HEK293 (cell line): ENCODE measurements around the gene LRRN2.

ENCODE experiments used
- CTCF ChIA-PET: fragments of 350-600 bp; formaldehyde crosslinking; extraction: SDS; loops from one replicate; lab custom pipeline; 2021; ENCODE audit warnings: antibody characterized with exemption; lab: Yijun Ruan, JAX
- POLR2A ChIA-PET: fragments of 300-600 bp; formaldehyde crosslinking; extraction: SDS; loops from one replicate; lab custom pipeline; 2020; ENCODE audit warnings: antibody characterized with exemption, inconsistent platforms; lab: Yijun Ruan, JAX
- H3K27ac ChIP-seq: fragments of 200-500 bp; sonication (Bioruptor generic); 2 replicates; pipeline ENCODE4 v1.5.1; 2014; ENCODE audit warnings: low read depth, low read length, control low read depth, inconsistent platforms; ENCODE audit errors: extremely low read depth
- H3K36me3 ChIP-seq, 2 experiments: fragments of 200-500 bp in 1 of 2; sonication (Bioruptor generic) in 1 of 2; 1 replicate in 1 of 2; 2 replicates in 1 of 2; pipeline ENCODE4 v1.5.1; 2014 to 2017; ENCODE audit warnings: inconsistent platforms in 2 of 2, low read length in 2 of 2; ENCODE audit not compliant: control insufficient read depth in 2 of 2, insufficient read depth in 1 of 2
- H3K4me1 ChIP-seq: fragments of 200-500 bp; sonication (Bioruptor generic); 2 replicates; pipeline ENCODE4 v1.5.1; 2014; ENCODE audit warnings: mild to moderate bottlenecking, low read length, inconsistent platforms; ENCODE audit not compliant: control insufficient read depth, insufficient read depth
- H3K4me3 ChIP-seq: 2 replicates; pipeline ENCODE4 v1.5.1; 2011; ENCODE audit warnings: low read depth, mild to moderate bottlenecking, control low read depth, low read length, moderate library complexity
- H3K9me3 ChIP-seq: fragments of 200-500 bp; sonication (Bioruptor generic); 2 replicates; pipeline ENCODE4 v1.5.1; 2014; ENCODE audit warnings: low read depth, low read length, inconsistent platforms; ENCODE audit not compliant: control insufficient read depth, insufficient read depth
- FEZF1 ChIP-seq: fragments of 450-650 bp; formaldehyde crosslinking; IDR thresholded peaks from 2 replicates; pipeline ENCODE4 v1.5.1; 2016; ENCODE audit warnings: missing biosample characterization, missing genetic modification characterization
- GFI1B ChIP-seq: fragments of 450-650 bp; formaldehyde crosslinking; IDR thresholded peaks from 2 replicates; pipeline ENCODE4 v1.5.1; 2016; ENCODE audit warnings: missing biosample characterization, missing genetic modification characterization
- REPIN1 ChIP-seq: fragments of 450-650 bp; formaldehyde crosslinking; IDR thresholded peaks from 2 replicates; pipeline ENCODE4 v1.5.1; 2017; ENCODE audit warnings: missing biosample characterization, missing genetic modification characterization, low read depth
- SALL2 ChIP-seq: fragments of 450-650 bp; formaldehyde crosslinking; IDR thresholded peaks from 2 replicates; pipeline ENCODE4 v1.5.0; 2017; ENCODE audit warnings: missing biosample characterization, mild to moderate bottlenecking, missing genetic modification characterization, borderline replicate concordance
- SP3 ChIP-seq: fragments of 450-650 bp; formaldehyde crosslinking; IDR thresholded peaks from 2 replicates; pipeline ENCODE4 v1.5.1; 2016; ENCODE audit warnings: missing biosample characterization, missing genetic modification characterization
- ZBTB17 ChIP-seq: fragments of 450-650 bp; formaldehyde crosslinking; IDR thresholded peaks from 2 replicates; pipeline ENCODE4 v1.5.1; 2016; ENCODE audit warnings: missing biosample characterization, missing genetic modification characterization
- ZEB2 ChIP-seq: fragments of 450-650 bp; formaldehyde crosslinking; IDR thresholded peaks from 2 replicates; pipeline ENCODE4 v1.5.1; 2016; ENCODE audit warnings: missing biosample characterization, missing genetic modification characterization
- ZFHX2 ChIP-seq: fragments of 450-650 bp; formaldehyde crosslinking; conservative IDR thresholded peaks from 2 replicates; pipeline ENCODE4 v1.5.1; 2016; ENCODE audit warnings: missing biosample characterization, missing genetic modification characterization
- ZNF132 ChIP-seq: fragments of 450-650 bp; formaldehyde crosslinking; IDR thresholded peaks from 2 replicates; pipeline ENCODE4 v1.5.1; 2017; ENCODE audit warnings: missing biosample characterization, missing genetic modification characterization, borderline replicate concordance
- ZNF23 ChIP-seq: fragments of 450-650 bp; formaldehyde crosslinking; IDR thresholded peaks from 2 replicates; pipeline ENCODE4 v1.5.1; 2016; ENCODE audit warnings: missing biosample characterization, missing genetic modification characterization, borderline replicate concordance
- ZNF24 ChIP-seq: fragments of 450-650 bp; formaldehyde crosslinking; IDR thresholded peaks from 2 replicates; pipeline ENCODE4 v1.5.1; 2016; ENCODE audit warnings: missing biosample characterization, missing genetic modification characterization
- ZNF302 ChIP-seq: fragments of 450-650 bp; formaldehyde crosslinking; IDR thresholded peaks from 2 replicates; pipeline ENCODE4 v1.5.1; 2016; ENCODE audit warnings: missing biosample characterization, missing genetic modification characterization, low read depth
- ZNF350 ChIP-seq: fragments of 450-650 bp; formaldehyde crosslinking; IDR thresholded peaks from 2 replicates; pipeline ENCODE4 v1.5.0; 2017; ENCODE audit warnings: missing biosample characterization, mild to moderate bottlenecking, missing genetic modification characterization
- ZNF354C ChIP-seq: fragments of 450-650 bp; formaldehyde crosslinking; IDR thresholded peaks from 2 replicates; pipeline ENCODE4 v1.5.1; 2016; ENCODE audit warnings: missing biosample characterization, missing genetic modification characterization, low read depth, borderline replicate concordance
- ZNF48 ChIP-seq: fragments of 450-650 bp; formaldehyde crosslinking; IDR thresholded peaks from 2 replicates; pipeline ENCODE4 v1.5.1; 2016; ENCODE audit warnings: missing biosample characterization, missing genetic modification characterization
- ZNF510 ChIP-seq: fragments of 450-650 bp; formaldehyde crosslinking; IDR thresholded peaks from 2 replicates; pipeline ENCODE4 v1.5.1; 2018; ENCODE audit warnings: mild to moderate bottlenecking, missing genetic modification characterization, missing biosample characterization; ENCODE audit not compliant: insufficient replicate concordance
- ZNF610 ChIP-seq: fragments of 450-650 bp; formaldehyde crosslinking; IDR thresholded peaks from 2 replicates; pipeline ENCODE4 v1.5.1; 2016; ENCODE audit warnings: missing biosample characterization, missing genetic modification characterization, borderline replicate concordance
- ZNF639 ChIP-seq: fragments of 450-650 bp; formaldehyde crosslinking; IDR thresholded peaks from 2 replicates; pipeline ENCODE4 v1.5.1; 2016; ENCODE audit warnings: missing biosample characterization, missing genetic modification characterization
- ZNF654 ChIP-seq: fragments of 450-650 bp; formaldehyde crosslinking; IDR thresholded peaks from 2 replicates; pipeline ENCODE4 v1.5.1; 2016; ENCODE audit warnings: low read depth, missing biosample characterization, missing genetic modification characterization
- ZNF670 ChIP-seq: fragments of 450-650 bp; formaldehyde crosslinking; IDR thresholded peaks from 2 replicates; pipeline ENCODE4 v1.5.1; 2016; ENCODE audit warnings: missing biosample characterization, missing genetic modification characterization, low read depth
- ZNF701 ChIP-seq: fragments of 450-650 bp; formaldehyde crosslinking; IDR thresholded peaks from 2 replicates; pipeline ENCODE4 v1.5.1; 2016; ENCODE audit warnings: missing biosample characterization, missing genetic modification characterization
- TF ChIP-seq, protein P1 (sequence below): fragments of 450-650 bp; formaldehyde crosslinking; IDR thresholded peaks from 2 replicates; pipeline ENCODE4 v1.5.1; 2016; ENCODE audit warnings: missing biosample characterization, missing genetic modification characterization
- TF ChIP-seq, protein P2 (sequence below): fragments of 450-650 bp; formaldehyde crosslinking; IDR thresholded peaks from 2 replicates; pipeline ENCODE4 v1.5.1; 2016; ENCODE audit warnings: missing biosample characterization, missing genetic modification characterization
- TF ChIP-seq, protein P3 (sequence below): fragments of 450-650 bp; IDR thresholded peaks from 2 replicates; pipeline ENCODE4 v1.5.1; 2018; ENCODE audit warnings: missing biosample characterization, missing genetic modification characterization

Gene LRRN2

DNA sequence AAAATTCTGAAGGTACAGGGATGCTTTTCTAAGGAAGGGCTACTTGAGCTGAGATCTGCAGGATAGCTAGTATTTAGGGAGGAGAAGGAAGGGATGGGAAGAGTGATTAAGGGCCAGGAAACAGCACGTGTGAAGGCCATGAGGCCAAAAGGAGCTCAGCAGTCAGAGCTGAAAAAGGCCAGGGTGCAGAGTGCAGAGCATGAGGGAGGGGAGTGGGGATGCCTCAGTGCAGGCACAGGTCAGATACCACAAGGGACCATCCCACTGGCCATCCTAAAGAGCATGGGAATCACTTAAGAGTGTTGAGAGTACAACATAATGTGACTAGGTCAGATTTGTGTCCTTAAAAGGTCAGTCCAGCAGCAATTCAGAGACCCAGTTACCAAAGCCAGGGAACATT is 16.0 kb downstream of the LRRN2 start:
- no peaks in the 10 kb centered on the region for H3K9me3 ChIP-seq
- TF ChIP-seq SP3 (tag by site-specific recombination) (no peak), ZNF610 (tag by site-specific recombination) (no peak), SALL2 (tag by site-specific recombination) (no peak), ZNF132 (tag by site-specific recombination) (no peak), ZEB2 (tag by site-specific recombination) (no peak), GFI1B (tag by site-specific recombination) (no peak)
- TF ChIP-seq, protein P1, sequence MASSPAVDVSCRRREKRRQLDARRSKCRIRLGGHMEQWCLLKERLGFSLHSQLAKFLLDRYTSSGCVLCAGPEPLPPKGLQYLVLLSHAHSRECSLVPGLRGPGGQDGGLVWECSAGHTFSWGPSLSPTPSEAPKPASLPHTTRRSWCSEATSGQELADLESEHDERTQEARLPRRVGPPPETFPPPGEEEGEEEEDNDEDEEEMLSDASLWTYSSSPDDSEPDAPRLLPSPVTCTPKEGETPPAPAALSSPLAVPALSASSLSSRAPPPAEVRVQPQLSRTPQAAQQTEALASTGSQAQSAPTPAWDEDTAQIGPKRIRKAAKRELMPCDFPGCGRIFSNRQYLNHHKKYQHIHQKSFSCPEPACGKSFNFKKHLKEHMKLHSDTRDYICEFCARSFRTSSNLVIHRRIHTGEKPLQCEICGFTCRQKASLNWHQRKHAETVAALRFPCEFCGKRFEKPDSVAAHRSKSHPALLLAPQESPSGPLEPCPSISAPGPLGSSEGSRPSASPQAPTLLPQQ (tag by site-specific recombination) = no peak
- TF ChIP-seq, all 188 proteins: peak for 0
- H3K4me3 ChIP-seq = no peak overlapping the region
- ChIA-PET POLR2A (no interaction called here), CTCF (interaction anchor here (0.9 to 3.2 kb wide), 3 partner anchors 123 to 272 kb away, joined by 3 to 8 read pairs (median 3); no protein-coding TSS in a partner anchor)
- no peak overlapping the region for H3K27ac ChIP-seq
- no peaks in the 10 kb centered on the region for H3K4me1 ChIP-seq
- no peaks in the 10 kb centered on the region for H3K36me3 ChIP-seq

GRCh38 chr1:204664384-204664651 is 21.2 kb downstream of the LRRN2 start:
- ChIA-PET CTCF (interaction anchor here (0.6 kb wide), 2 partner anchors 8 to 141 kb away, joined by 3 to 4 read pairs; no protein-coding TSS in a partner anchor), POLR2A (no interaction called here)
- no peak overlapping the region for H3K4me3 ChIP-seq
- no peaks in the 10 kb centered on the region for H3K36me3 ChIP-seq
- no peak overlapping the region for H3K27ac ChIP-seq
- no peaks in the 10 kb centered on the region for H3K9me3 ChIP-seq
- no peak for TF ChIP-seq REPIN1
- no peak for TF ChIP-seq ZNF670 (tag by site-specific recombination)
- TF ChIP-seq ZNF350 (tag by site-specific recombination) = no peak
- TF ChIP-seq ZNF23 (tag by site-specific recombination) = no peak
- TF ChIP-seq ZNF24 (tag by site-specific recombination) = no peak
- TF ChIP-seq ZFHX2 (tag by site-specific recombination) = no peak
- TF ChIP-seq ZNF639 (tag by site-specific recombination) = no peak
- TF ChIP-seq ZNF510 (tag by site-specific recombination) = no peak
- no peaks in the 10 kb centered on the region for H3K4me1 ChIP-seq

GRCh38 chr1:204663644-204664383 is 21.7 kb downstream of the LRRN2 start:
- CTCF ChIA-PET = interaction anchor here (0.6 kb wide), 2 partner anchors 7 to 142 kb away, joined by 3 to 4 read pairs; no protein-coding TSS in a partner anchor
- Histone ChIP-seq H3K4me1 (no peaks in the 10 kb centered on the region), H3K4me3 (no peak overlapping the region), H3K36me3 (no peaks in the 10 kb centered on the region), H3K27ac (no peak overlapping the region), H3K9me3 (no peaks in the 10 kb centered on the region)
- POLR2A ChIA-PET = interaction anchor here (0.5 kb wide), 1 partner anchor 10 kb away, joined by 4 read pairs; no protein-coding TSS in a partner anchor
- TF ChIP-seq, protein P2, sequence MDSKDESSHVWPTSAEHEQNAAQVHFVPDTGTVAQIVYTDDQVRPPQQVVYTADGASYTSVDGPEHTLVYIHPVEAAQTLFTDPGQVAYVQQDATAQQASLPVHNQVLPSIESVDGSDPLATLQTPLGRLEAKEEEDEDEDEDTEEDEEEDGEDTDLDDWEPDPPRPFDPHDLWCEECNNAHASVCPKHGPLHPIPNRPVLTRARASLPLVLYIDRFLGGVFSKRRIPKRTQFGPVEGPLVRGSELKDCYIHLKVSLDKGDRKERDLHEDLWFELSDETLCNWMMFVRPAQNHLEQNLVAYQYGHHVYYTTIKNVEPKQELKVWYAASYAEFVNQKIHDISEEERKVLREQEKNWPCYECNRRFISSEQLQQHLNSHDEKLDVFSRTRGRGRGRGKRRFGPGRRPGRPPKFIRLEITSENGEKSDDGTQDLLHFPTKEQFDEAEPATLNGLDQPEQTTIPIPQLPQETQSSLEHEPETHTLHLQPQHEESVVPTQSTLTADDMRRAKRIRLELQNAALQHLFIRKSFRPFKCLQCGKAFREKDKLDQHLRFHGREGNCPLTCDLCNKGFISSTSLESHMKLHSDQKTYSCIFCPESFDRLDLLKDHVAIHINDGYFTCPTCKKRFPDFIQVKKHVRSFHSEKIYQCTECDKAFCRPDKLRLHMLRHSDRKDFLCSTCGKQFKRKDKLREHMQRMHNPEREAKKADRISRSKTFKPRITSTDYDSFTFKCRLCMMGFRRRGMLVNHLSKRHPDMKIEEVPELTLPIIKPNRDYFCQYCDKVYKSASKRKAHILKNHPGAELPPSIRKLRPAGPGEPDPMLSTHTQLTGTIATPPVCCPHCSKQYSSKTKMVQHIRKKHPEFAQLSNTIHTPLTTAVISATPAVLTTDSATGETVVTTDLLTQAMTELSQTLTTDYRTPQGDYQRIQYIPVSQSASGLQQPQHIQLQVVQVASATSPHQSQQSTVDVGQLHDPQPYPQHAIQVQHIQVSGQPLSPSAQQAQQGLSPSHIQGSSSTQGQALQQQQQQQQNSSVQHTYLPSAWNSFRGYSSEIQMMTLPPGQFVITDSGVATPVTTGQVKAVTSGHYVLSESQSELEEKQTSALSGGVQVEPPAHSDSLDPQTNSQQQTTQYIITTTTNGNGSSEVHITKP = no peak
- TF ChIP-seq ZNF701 (tag by site-specific recombination) (no peak), ZNF654 (tag by site-specific recombination) (no peak), ZBTB17 (no peak), FEZF1 (no peak), ZNF302 (tag by site-specific recombination) (no peak), ZNF354C (tag by site-specific recombination) (no peak), ZNF48 (tag by site-specific recombination) (no peak)
- TF ChIP-seq, protein P3, sequence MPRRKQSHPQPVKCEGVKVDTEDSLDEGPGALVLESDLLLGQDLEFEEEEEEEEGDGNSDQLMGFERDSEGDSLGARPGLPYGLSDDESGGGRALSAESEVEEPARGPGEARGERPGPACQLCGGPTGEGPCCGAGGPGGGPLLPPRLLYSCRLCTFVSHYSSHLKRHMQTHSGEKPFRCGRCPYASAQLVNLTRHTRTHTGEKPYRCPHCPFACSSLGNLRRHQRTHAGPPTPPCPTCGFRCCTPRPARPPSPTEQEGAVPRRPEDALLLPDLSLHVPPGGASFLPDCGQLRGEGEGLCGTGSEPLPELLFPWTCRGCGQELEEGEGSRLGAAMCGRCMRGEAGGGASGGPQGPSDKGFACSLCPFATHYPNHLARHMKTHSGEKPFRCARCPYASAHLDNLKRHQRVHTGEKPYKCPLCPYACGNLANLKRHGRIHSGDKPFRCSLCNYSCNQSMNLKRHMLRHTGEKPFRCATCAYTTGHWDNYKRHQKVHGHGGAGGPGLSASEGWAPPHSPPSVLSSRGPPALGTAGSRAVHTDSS (tag by site-specific recombination) = no peak
